Subcutaneous adipose tissue (tissue), 4 donors: ENCODE measurements around the gene PGRMC2. TPM values are rescaled to one million over a fixed set of nuclear protein-coding genes. Genes with fewer than 3 reads are reported as not detected.

Source experiments
- total RNA-seq, 4 donors: library from RNA; depleted of rRNA; stranded (reverse); fragments of >200 nt; gene quantifications; one replicate each; pipeline ENCODE4 v1.1.0, GENCODE V29; 2016
- TF ChIP-seq, protein P1 (sequence below): fragments of 450-650 bp; IDR thresholded peaks from one replicate; pipeline ENCODE4 v1.5.1; 2016; ENCODE audit warnings: low read depth, mild to moderate bottlenecking, control low read depth, antibody characterized with exemption, moderate library complexity

PGRMC2 gene
- total RNA-seq, 4 donors from 2014 or later, result 59.7 to 106 (median 67.9) TPM

DNA sequence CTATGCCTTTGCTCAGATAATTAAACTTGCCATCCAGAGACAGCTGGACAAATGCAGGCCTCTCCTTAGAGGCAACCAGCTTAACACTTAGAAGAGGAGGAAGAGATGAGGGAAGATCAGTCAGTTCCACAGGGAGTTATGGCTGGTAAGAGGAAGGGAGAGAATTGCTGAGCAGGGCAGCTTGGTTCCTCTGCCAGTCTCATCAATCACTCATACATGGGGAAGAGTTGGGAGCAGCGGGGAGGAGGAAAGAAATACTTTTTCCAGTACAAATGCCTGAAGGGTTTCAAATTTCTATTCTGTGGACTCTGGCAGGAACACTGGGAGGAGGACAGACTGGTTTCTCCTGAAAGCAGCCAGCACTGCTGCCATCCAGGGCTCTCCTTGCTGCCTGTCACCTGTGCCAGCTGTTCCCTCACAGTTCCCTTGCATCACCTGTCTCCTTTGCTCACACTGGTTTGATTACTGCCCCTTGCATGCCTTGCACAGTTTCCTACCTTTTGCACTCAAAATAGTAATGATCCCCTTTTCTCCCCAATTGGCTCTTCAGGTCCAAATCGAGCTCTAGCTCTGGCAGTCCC is 59.5 kb downstream of the PGRMC2 start:
- TF ChIP-seq, protein P1, sequence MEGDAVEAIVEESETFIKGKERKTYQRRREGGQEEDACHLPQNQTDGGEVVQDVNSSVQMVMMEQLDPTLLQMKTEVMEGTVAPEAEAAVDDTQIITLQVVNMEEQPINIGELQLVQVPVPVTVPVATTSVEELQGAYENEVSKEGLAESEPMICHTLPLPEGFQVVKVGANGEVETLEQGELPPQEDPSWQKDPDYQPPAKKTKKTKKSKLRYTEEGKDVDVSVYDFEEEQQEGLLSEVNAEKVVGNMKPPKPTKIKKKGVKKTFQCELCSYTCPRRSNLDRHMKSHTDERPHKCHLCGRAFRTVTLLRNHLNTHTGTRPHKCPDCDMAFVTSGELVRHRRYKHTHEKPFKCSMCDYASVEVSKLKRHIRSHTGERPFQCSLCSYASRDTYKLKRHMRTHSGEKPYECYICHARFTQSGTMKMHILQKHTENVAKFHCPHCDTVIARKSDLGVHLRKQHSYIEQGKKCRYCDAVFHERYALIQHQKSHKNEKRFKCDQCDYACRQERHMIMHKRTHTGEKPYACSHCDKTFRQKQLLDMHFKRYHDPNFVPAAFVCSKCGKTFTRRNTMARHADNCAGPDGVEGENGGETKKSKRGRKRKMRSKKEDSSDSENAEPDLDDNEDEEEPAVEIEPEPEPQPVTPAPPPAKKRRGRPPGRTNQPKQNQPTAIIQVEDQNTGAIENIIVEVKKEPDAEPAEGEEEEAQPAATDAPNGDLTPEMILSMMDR, result no peak

DNA sequence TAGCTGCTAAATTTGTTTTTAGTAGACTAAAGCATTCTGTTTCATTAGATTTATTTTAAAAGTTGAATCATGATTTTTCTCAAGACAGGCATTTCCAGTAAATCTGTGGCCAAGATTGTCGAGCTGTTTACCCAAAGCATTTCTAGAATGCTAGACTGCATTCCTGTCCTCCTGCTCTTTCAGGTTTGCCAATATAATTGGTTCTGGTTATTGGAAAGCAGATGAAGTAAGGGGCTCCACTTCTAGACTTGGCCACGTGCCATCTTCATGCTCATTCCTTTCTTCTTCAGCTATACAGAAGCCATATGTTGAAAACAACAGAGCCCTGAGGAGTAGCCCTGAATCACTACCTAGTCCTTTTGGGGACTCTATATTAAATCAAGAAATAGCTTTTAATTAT is 62.5 kb downstream of the PGRMC2 start:
- TF ChIP-seq, protein P1, result no peak

DNA sequence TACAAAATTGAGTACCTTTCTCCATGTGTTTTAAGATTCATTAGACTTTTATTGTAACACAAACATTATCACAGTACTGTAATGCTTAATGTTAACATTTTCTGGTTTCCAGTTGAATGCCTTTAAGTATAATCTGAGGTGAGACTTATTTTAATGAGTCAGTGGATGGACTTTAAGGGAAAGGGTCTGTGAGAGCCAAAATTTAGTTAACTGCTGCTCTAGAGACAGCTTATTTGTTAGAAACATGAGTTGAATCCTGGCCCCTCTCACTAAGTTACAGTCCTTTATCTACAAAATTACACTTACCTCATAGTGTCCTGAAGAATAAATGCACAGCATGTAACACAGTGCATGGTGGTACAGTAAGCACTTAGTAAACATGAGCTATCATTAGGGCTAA is 66.0 kb downstream of the PGRMC2 start:
- TF ChIP-seq, protein P1, result no peak

GRCh38 chr4:128220286-128221235 is 67.1 kb downstream of the PGRMC2 start:
- TF ChIP-seq, protein P1, result no peak

Other genes starting within 250 kb of the PGRMC2 start
- gene LARP1B, start 226.5 kb downstream of the PGRMC2 start, total RNA-seq, result 10 to 100 TPM; 18.7 to 32.6 (median 19.1) TPM